ENCODE data around the gene SSTR3.
A peak's percentile ranks its signal among the peaks of the same experiment; 100 is the strongest.
"Not testable (repeated sequence)": the region's sequence is repeated elsewhere in the genome, so short reads cannot be mapped to it uniquely, and the experiment has no call there.

SSTR3 gene

GRCh38 chr22:37212174-37212906, at the start of gene SSTR3:
Gene SSTR3 (minus strand): TSS chr22:37212477. CDS start chr22:37207803, 4,674 bp downstream.
- no peak for DNase-seq

- peak; percentile 34 to 53 for DNase-seq
Observed at GRCh38 chr22:37260901-37261336, 48.6 kb upstream of the SSTR3 start.

- DNase-seq, result no peak
Observed at GRCh38 chr22:37260155-37260795, 48.0 kb upstream of the SSTR3 start.

- DNase-seq, result peak in 1 of 2 experiments; percentile 35
Observed at GRCh38 chr22:37259540-37260029, 47.3 kb upstream of the SSTR3 start.

DNA sequence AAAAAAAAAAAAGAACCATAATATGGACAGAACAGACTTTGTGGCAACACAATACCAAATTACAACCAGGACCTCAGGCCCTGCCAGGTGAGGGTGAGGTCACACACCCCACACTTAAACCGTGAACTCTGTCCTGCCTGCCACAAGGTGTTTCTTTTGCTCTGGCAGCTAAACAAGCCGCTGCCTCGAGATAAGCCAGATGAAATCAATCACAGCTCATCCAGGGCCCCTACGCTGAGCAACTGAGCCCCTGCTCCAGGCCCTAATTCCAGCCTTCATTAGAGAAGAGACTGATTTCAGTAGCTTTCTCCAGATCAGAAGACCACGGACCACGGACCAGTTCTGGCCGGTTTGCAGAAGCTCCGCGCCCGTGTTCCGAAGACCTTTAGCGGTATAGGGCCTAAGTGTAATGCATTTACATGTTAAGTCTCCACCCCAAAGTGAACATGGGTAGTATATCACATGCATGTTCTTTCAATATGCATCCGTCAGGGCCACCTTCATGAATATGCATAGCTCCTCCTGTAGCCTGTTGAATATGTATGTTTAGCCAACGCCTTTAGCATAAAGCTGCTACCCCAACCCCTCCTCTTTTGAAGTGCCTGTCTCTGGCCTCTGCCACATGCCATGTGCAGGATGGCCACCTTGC, 46.6 kb upstream of the SSTR3 start:
- no peak for DNase-seq

DNA sequence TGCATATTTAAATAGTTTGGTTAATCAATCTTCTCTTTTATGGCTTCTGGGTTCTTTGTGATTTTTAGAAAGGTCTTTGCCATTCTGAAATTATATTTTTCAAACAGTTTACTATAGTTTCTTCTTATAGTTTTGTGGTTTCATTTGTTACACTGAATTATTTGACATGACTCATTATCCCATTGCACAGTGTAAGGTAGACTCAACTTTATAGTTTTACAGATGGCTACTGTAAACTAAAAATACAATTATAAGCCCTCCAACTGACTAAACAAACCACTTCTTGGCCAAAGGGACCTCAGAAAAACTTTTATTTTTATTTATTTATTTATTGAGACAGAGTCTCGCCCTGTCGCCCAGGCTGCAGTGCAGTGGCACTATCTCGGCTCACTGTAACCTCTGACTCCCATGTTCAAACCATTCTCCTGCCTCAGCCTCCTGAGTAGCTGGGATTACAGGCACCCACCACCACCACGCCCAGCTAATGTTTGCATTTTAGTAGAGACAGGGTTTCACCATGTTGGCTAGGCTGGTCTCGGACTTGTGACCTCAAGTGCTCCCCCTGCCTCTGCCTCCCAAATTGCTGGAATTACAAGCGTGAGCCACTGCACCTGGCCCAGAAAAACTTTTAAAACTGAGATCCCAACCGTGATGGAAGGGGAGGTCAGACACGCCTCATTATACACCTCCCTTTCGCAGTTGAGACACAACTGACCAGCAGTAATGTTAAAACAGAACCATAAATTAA, 45.9 kb upstream of the SSTR3 start:
- DNase-seq, result no peak

DNA sequence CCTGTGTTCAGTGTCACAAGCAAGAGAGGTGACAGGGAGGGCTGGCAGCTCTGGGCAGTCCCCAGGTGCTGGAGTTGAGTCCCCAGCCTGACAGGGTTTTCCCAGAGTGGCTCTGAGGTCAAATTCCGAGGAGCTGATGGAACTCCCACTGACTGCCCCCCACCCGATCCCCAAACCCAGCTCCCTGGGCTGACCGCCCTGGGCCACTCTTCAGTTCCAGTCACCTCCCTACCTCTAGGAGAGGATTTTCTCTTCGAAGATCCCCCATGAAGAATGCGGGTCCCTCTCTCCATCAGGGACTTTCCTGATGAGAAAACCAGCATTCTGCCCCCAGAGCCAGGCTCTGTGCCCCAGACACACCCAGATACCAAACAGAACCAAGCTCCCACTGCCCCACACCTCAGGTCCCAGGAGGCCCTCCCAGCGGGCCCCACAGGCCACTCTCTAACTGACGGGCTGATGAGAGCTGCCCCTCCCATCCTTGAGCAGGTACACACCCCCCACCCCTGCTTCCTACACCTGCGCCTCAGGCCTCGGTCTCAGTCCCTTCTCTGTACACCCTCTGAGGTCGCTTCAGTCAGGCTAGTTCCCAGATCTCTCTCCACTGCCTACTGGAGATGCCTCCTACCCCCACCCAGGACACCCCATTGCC, 43.9 kb upstream of the SSTR3 start:
- no peak for DNase-seq

DNA sequence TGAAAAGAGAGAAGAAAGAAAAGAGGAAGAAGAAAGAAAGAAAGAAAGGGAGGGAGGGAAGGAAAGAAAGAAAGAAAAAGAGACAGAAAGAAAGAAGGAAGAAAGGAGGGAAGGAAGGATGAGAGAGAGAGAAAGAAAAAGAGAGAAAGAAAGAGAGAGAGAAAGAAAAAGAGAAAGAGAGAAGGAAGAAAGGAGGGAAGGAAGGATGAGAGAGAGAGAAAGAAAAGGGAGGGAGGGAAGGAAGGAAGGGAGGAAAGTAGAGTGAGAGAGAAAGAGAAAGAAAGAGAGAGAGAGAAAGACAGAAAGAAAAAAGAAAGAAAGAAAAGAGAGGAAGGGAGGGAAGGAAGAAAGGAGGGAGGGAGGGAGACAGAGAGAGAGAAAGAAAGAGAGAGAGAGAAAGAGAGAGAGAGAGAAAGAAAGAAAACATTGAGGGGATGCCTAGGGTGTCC, 43.3 kb upstream of the SSTR3 start:
- no peak for DNase-seq

- no peak for DNase-seq
Observed at GRCh38 chr22:37254867-37255233, 42.6 kb upstream of the SSTR3 start.

GRCh38 chr22:37254209-37254866, 42.1 kb upstream of the SSTR3 start:
- DNase-seq, result no peak

DNA sequence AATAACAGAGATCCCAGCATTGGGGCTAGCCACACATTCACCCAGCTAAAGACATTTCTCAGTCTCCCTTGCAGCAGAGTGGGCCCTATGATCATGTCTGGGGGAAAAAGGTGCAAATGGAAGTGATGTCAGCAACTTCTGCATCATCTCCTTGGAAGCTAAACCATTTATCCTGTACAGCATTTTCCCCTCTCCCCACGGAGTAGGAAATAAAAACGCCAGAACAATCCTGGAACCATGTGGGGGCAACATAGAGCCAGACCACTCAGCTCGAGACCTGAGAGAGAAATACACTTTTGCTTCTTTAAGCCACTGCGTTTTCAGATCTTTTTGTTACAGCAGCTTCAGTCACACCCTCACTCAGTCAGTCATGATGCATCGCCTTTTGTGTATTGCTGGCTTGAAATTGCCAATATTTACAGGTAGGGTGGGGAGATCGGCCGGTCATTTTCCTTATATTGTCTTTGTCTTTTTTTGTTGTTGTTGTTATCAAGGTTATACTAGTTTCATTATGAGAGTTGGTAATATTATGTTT, 40.9 kb upstream of the SSTR3 start:
- DNase-seq, result no peak

DNA sequence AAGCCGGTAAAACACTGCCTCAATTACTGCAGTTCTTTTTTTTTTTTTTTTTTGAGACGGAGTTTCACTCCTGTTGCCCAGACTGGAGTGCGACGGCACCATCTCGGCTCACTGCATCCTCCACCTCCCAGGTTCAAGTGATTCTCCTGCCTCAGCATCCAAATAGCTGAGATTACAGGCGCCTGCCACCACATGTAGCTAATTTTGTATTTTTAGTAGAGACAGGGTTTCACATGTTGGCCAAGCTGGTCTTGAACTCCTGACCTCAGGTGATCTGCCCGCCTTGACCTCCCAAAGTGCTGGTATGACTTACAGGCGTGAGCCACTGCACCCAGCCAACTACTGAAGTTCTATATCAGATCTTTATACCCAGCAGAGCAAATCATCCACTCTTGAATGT, 39.6 kb upstream of the SSTR3 start:
- DNase-seq, result not testable (repeated sequence)

- no peak for DNase-seq
Observed at GRCh38 chr22:37249986-37250385, 37.7 kb upstream of the SSTR3 start.

DNA sequence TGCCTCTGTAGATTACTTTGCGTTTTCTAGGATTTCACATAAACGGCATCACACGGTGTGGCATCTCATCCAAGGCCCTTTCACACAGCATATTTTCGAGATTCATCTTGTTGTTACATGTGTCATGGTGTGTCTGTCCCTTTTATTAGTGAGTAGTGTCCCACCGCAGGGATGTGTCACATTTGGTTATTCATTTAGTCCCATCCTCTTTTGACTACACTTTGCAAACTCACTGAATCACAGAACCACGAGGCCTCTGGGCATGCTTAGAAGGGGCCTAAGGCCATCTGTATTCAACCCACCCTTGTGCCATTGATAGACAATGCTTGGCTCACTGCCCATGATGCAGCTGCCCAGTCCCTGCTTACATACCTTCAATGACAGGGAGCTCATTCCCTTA, 36.0 kb upstream of the SSTR3 start:
- DNase-seq, result no peak

- DNase-seq, result no peak
Observed at GRCh38 chr22:37245740-37246139, 33.5 kb upstream of the SSTR3 start.

DNA sequence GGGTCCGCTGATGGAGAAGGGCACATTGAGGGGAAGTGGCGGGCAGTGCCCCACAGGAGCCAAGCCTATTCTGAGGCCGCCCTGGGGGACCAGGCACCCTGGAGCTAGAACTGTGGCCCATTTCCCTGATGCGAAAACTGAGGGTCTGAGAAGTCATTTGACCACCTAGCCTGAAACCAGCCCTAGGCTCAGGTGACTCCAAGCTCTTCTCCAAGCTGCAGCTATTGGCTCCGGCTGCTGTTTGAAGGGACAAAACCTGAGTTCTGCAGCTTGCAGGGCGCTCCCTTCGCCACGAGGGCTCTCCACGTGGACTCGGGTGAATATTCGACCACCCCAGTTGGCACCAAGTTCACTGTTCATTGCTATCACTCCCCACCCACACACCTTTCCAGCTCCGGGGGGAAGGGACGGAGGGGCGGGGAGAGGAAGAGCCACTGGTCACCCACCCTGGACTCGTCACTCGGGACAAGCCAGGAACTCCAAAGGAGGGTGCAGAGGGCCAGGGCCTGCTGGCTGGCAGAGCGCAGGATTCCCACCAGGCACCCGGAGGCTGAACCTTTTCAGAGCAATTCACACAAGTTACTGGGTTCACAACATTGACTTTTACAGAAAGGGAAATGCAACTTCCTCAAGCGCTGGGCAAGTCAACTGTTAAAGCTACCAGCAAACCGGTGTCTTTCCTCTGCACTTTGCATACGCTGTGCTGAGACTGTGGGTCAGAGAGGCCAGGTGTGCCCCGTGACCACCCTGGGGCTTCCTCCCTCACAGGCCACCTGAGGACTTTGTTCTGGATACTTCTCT, 32.8 kb upstream of the SSTR3 start:
- DNase-seq, result no peak

- DNase-seq, result no peak
Observed at GRCh38 chr22:37244114-37244921, 32.0 kb upstream of the SSTR3 start, which contains the start of gene RAC2. Gene RAC2 (minus strand): TSS chr22:37244269. CDS start chr22:37244148, 121 bp downstream.

GRCh38 chr22:37243402-37244113, 31.3 kb upstream of the SSTR3 start:
- no peak for DNase-seq

- DNase-seq, result no peak
Observed at GRCh38 chr22:37242395-37242918, 30.2 kb upstream of the SSTR3 start.

Data from NCI-H1930 (cell line).